ENCODE results near the gene ABHD17C.
"Not testable (repeated sequence)": the region's sequence is repeated elsewhere in the genome, so short reads cannot be mapped to it uniquely, and the experiment has no call there.

Gene ABHD17C

GRCh38 chr15:80730926-80731325 lies 35.8 kb downstream of the ABHD17C start:
- DNase-seq (ENCODE audit: low spot score): no peak

- no peak for DNase-seq (ENCODE audit: low spot score)
These were observed 37.1 kb downstream of the ABHD17C start for GRCh38 chr15:80732167-80732566.

- DNase-seq (ENCODE audit: low spot score): no peak
These were observed 37.7 kb downstream of the ABHD17C start for GRCh38 chr15:80732818-80733217.

- DNase-seq (ENCODE audit: low spot score): no peak
These were observed 38.4 kb downstream of the ABHD17C start for GRCh38 chr15:80733460-80733859.

- DNase-seq (ENCODE audit: low spot score): no peak
These were observed 40.2 kb downstream of the ABHD17C start for GRCh38 chr15:80735344-80735743.

GRCh38 chr15:80736560-80736959 lies 41.5 kb downstream of the ABHD17C start:
- no peak for DNase-seq (ENCODE audit: low spot score)

GRCh38 chr15:80739919-80740318 lies 44.8 kb downstream of the ABHD17C start:
- no peak for DNase-seq (ENCODE audit: low spot score)

- no peak for DNase-seq (ENCODE audit: low spot score)
These were observed 47.0 kb downstream of the ABHD17C start for GRCh38 chr15:80742081-80742480.

- no peak for DNase-seq (ENCODE audit: low spot score)
These were observed 48.2 kb downstream of the ABHD17C start for GRCh38 chr15:80743189-80743833.

GRCh38 chr15:80744415-80744814 lies 49.3 kb downstream of the ABHD17C start:
- no peak for DNase-seq (ENCODE audit: low spot score)

GRCh38 chr15:80744826-80745225 lies 49.7 kb downstream of the ABHD17C start:
- no peak for DNase-seq (ENCODE audit: low spot score)

GRCh38 chr15:80745888-80746287 lies 50.8 kb downstream of the ABHD17C start:
- no peak for DNase-seq (ENCODE audit: low spot score)

- no peak for DNase-seq (ENCODE audit: low spot score)
These were observed 52.4 kb downstream of the ABHD17C start for GRCh38 chr15:80747317-80748053.

GRCh38 chr15:80749589-80749988 lies 54.5 kb downstream of the ABHD17C start:
- DNase-seq (ENCODE audit: low spot score): no peak

GRCh38 chr15:80750575-80750974 lies 55.5 kb downstream of the ABHD17C start:
- DNase-seq (ENCODE audit: low spot score): no peak

- DNase-seq (ENCODE audit: low spot score): no peak
These were observed 57.1 kb downstream of the ABHD17C start for GRCh38 chr15:80752204-80752603.

- DNase-seq (ENCODE audit: low spot score): no peak
These were observed 58.1 kb downstream of the ABHD17C start for GRCh38 chr15:80753161-80753560.

- DNase-seq (ENCODE audit: low spot score): no peak
These were observed 58.9 kb downstream of the ABHD17C start for GRCh38 chr15:80754014-80754413.

GRCh38 chr15:80755885-80756284 lies 60.8 kb downstream of the ABHD17C start:
- no peak for DNase-seq (ENCODE audit: low spot score)

GRCh38 chr15:80758130-80758745 lies 63.1 kb downstream of the ABHD17C start:
- no peak for DNase-seq (ENCODE audit: low spot score)

- no peak for DNase-seq (ENCODE audit: low spot score)
These were observed 65.8 kb downstream of the ABHD17C start for GRCh38 chr15:80760960-80761359.

GRCh38 chr15:80761754-80762153 lies 66.6 kb downstream of the ABHD17C start:
- no peak for DNase-seq (ENCODE audit: low spot score)

GRCh38 chr15:80763235-80763634 lies 68.1 kb downstream of the ABHD17C start:
- DNase-seq (ENCODE audit: low spot score): not testable (repeated sequence)

All from germinal center (tissue), 1 donor.